ENCODE results near the gene GAK.
A peak's percentile ranks its signal among the peaks of the same experiment; 100 is the strongest.

Gene GAK

GRCh38 chr4:889516-889915 lies 42.6 kb downstream of the GAK start:
- no peak for DNase-seq (ENCODE audit: low read depth)

DNA sequence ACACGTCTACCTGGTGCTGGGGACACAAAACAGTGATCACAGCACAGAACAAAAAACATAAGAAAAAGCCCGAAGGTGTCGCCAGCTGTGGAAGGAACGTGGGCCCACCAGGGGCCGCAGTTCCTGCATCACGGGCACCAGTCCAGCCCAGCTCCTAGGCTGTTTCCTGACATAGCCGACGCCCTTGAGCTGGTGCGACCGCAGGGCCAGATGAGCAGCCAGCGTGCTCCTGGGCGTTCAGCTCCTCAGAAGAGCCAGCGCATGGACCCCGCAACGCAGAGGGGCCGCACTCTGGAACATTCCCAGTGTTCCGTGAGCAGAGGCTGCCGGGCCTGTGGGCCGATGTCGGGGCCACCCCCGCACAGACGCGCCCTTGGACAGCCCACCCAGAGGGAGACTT lies 44.1 kb downstream of the GAK start:
- DNase-seq (ENCODE audit: low read depth), result no peak

GRCh38 chr4:887034-887763 lies 44.9 kb downstream of the GAK start:
- DNase-seq (ENCODE audit: low read depth), result no peak

DNA sequence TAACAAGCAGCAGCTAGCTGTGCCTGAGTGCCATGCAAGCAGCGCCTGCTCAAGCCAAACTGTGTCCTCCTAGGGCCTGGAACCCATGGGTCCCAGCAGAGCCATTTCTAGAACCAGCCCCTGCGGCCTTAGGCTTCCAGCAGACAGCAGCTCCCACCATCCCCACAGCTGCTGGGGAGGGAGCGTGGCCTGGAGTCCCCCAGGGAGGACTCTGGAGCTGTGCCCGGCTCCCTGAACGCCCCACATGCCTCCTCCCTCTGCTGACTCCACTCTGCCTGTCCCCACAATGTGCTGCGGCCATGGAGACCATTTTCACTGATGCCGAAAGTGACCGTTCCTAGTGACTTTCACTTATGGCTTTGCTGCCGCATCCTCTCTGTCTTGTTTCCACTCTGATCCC lies 45.9 kb downstream of the GAK start:
- no peak for DNase-seq (ENCODE audit: low read depth)

DNA sequence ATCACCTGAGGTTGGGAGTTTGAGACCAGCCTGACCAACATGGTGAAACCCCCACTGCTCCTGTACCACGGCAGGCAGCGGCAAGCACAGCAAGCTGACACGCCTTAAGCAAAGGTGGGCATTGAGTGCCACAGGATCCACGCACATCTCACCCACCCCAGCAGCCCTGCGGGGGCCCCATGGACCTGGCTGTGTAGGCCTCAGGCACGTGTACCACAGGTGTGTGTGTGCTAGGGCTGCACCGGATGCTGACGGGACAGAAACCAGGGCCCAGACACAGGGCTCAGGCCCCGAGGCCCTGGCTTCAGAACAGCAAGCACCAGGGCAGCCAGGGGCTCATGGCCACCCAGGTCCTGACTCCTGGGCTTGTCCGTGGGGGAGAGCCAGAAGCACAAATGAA lies 46.8 kb downstream of the GAK start:
- DNase-seq (ENCODE audit: low read depth), result no peak

GRCh38 chr4:884896-885295 lies 47.2 kb downstream of the GAK start:
- no peak for DNase-seq (ENCODE audit: low read depth)

DNA sequence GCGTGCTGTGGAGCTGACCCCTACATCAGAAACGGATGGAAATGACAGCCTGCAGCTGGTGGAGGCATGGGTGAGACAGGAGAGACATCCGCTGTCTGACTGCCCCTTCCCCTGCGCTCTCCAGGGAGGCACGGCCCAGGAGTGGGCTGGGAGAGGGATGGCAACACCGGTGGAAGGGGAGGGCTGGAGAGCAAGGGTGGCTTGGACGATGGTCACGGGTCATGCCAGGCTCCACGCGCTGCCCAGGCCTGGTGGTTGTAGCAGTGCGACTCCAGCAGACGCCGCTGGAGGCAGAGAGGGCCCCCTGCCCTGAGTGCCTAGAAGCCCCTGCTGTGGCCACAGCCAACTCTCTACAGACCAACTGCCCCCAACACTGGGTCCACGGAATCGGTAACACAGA lies 47.9 kb downstream of the GAK start:
- no peak for DNase-seq (ENCODE audit: low read depth)

DNA sequence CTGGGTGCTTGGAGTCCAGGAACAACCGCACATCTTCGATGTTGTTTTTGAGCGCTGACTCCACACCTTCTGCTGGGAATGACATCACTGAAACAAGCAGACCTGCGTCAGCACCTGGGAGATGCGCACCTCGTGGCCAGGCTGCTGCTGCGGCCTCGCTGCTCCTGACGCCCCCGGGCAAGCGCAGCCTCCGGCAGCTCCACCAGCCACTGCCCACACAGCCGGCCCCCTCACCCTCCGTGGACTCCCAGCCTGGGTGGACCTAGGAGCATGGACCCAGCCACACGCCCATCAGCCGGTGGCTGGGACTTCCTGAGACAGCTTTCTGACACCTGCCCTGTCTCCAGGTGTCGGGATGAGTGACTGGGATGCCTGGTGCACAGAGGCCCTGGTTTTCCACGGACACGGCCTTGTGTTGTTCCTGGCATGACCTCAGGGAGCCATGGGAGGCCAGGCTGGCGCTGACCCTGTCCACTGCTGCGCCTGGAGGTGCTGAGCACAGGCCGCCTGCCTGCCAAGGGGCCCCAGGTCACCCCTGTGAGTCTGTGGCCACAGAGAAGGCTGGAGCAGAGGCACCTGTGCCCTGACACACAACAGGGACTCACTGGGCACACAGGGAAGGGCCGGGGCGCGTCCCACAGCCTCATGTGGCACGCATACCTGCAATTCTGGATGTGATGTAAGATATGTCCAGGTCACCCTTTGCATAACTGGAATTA lies 48.6 kb downstream of the GAK start:
- DNase-seq (ENCODE audit: low read depth), result no peak

DNA sequence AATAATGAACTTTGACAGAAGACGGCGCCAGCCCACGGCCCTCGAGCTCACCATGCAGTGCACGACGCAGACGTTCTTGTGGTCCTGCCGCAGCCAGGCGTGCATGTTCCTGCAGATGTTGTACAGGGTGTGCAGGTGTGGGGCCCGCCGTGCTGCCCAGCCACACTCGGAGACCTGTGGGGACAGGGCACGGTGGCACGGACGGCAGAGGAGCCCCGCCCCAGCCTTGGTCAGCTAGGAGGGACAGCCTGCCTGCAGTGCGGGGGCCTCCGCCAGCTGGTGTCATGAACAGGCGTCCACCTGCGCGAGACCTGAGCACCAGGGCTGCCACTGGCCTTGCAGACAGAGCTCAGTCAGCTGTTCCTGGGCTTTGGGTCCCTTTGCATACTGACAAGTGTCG lies 49.5 kb downstream of the GAK start:
- DNase-seq (ENCODE audit: low read depth), result no peak

GRCh38 chr4:881709-882108 lies 50.4 kb downstream of the GAK start:
- no peak for DNase-seq (ENCODE audit: low read depth)

DNA sequence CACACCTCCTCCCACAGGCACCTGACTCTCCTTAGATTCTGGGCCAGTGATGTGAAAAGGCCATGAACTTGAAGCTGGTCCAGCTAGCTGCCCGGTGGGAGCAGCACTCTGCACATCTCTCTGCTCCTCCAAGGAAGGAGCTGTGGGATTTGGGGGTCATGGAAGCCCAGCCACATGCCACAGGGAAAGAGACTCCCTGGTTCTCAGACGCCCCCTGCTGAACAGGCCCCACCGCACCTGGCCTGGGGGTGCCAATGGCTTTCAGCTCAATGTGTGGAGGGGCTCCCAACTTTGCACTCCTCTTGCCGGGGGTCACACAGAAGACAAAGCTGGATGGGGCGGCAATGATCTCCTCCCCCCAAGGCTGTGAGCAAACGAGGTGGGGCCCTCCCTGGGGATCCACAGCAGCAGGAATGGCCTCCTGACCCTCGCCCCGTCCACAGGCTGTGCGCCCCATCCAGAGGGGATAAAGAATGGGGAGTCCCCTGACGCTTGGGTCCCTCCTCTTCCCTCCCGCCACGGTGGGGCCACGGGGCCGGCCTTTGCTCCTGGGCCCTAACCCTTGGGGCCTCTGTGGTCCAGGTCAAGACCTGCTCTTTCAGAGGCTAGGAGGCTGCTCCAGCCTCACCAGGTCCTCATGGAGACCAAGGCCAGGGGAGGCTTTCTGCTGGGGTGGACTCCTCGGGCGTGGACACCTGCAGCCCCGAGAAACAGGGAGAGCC lies 51.3 kb downstream of the GAK start:
- DNase-seq (ENCODE audit: low read depth), result no peak

DNA sequence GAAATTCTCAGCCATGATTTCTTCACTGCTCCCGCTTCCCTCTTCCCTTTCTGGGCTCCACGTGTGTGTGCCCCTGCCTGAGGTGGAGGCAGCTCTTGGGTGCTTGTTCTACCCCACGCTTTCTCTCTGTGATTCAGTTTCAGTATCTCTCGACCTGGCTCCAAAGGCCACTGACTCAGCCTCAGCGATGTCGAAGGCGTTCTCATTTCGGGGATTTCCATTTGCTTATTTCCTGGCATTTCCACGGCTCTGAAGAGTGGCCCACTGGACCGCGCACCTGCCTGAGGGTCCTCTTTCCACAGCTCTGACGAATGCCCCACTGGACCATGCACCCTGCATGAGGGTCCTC lies 52.4 kb downstream of the GAK start:
- peak; percentile 15 for DNase-seq (ENCODE audit: low read depth)

- DNase-seq (ENCODE audit: low read depth), result no peak
Measured at GRCh38 chr4:878796-879728, 53.1 kb downstream of the GAK start.

- no peak for DNase-seq (ENCODE audit: low read depth)
Measured at GRCh38 chr4:877502-877901, 54.6 kb downstream of the GAK start.

- DNase-seq (ENCODE audit: low read depth), result no peak
Measured at GRCh38 chr4:876780-877179, 55.3 kb downstream of the GAK start.

- no peak for DNase-seq (ENCODE audit: low read depth)
Measured at GRCh38 chr4:875818-876423, 56.2 kb downstream of the GAK start.

DNA sequence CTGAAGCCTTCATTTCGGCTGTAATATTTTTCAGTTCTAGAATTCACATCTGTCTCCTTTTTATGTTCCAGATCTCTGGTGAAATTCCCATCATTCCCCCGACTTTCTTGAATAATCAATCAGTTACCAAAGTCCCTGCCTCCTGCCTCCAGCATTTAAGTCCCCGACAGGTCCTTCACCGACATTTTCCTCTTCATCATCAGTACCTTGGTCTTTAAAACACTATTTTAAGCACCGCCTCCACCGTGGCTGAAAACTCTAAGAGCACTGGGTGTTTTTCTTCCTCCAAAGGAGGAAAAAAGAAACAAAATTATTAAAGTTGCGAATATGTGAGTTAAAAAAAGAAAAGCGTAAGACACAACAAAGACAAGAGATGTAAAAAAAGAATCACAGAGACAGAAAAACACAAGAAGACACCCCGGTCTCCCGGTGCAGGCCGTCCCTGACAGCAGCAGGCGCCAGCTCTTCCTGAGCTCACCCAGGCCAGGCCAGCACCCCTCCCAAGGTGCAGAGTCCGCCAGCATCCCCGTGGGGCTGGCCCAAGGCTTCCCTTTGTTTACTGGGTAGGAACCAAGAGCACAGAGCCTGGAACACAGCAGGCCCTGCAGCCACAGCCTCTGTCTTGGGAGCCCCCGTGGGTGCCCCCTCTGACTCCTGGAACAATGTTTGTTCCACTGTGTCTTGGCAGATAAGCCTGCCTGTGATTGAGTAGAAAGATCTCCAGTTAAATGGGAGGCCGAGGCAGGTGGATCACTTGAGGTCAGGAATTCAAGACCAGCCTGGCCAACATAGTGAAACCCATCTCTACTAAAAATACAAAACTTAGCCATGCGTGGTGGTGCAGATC lies 56.9 kb downstream of the GAK start:
- DNase-seq (ENCODE audit: low read depth), result no peak

GRCh38 chr4:874056-874455 lies 58.1 kb downstream of the GAK start:
- DNase-seq (ENCODE audit: low read depth), result no peak

- DNase-seq (ENCODE audit: low read depth), result no peak
Measured at GRCh38 chr4:872241-872981, 59.7 kb downstream of the GAK start.

GRCh38 chr4:871484-871883 lies 60.6 kb downstream of the GAK start:
- DNase-seq (ENCODE audit: low read depth), result no peak
